H9 (cell line): ENCODE results near the gene LACRT. TPM values are rescaled to one million over a fixed set of nuclear protein-coding genes. Genes with fewer than 3 reads are reported as not detected.
A peak's percentile ranks its signal among the peaks of the same experiment; 100 is the strongest.

Experiments
- DNase-seq: peaks from one replicate; pipeline ENCODE4 v3.0.0-alpha.2; 2017
- H2AFZ ChIP-seq: one replicate; pipeline ENCODE4 v1.6.1; 2013; ENCODE audit warnings: mild to moderate bottlenecking, low read length, control low read depth, moderate library complexity
- H2AK5ac ChIP-seq: 2 replicates; pipeline ENCODE4 v1.6.1; 2013; ENCODE audit warnings: low read length, control low read depth, mixed read lengths; ENCODE audit not compliant: insufficient read length
- H2BK120ac ChIP-seq: one replicate; pipeline ENCODE4 v1.6.1; 2013; ENCODE audit warnings: low read depth, mild to moderate bottlenecking, low read length, control low read depth, inconsistent platforms; ENCODE audit not compliant: poor library complexity, severe bottlenecking
- H2BK12ac ChIP-seq: 2 replicates; pipeline ENCODE4 v1.6.1; 2013; ENCODE audit warnings: low read length, control low read depth, mixed read lengths, low read depth; ENCODE audit not compliant: insufficient read length
- H2BK15ac ChIP-seq: 2 replicates; pipeline ENCODE4 v1.6.1; 2013; ENCODE audit warnings: low read depth, low read length, control low read depth
- H2BK20ac ChIP-seq: one replicate; pipeline ENCODE4 v1.6.1; 2013; ENCODE audit warnings: low read depth, mild to moderate bottlenecking, low read length, control low read depth, inconsistent platforms; ENCODE audit not compliant: poor library complexity, severe bottlenecking
- H2BK5ac ChIP-seq: 2 replicates; pipeline ENCODE4 v1.6.1; 2013; ENCODE audit warnings: low read length, control low read depth, mixed read lengths; ENCODE audit not compliant: insufficient read length
- H3K14ac ChIP-seq: 2 replicates; pipeline ENCODE4 v1.6.1; 2013; ENCODE audit warnings: low read length, control low read depth; ENCODE audit not compliant: insufficient read depth
- H3K18ac ChIP-seq: 2 replicates; pipeline ENCODE4 v1.6.1; 2013; ENCODE audit warnings: low read depth, mild to moderate bottlenecking, mixed read lengths, low read length, control low read depth; ENCODE audit not compliant: insufficient read length
- H3K23ac ChIP-seq: 2 replicates; pipeline ENCODE4 v1.6.1; 2013; ENCODE audit warnings: low read length, control low read depth, mixed read lengths, low read depth; ENCODE audit not compliant: insufficient read length
- H3K23me2 ChIP-seq: 2 replicates; pipeline ENCODE4 v1.6.1; 2013; ENCODE audit warnings: low read depth, mild to moderate bottlenecking, mixed read lengths, low read length, control low read depth; ENCODE audit not compliant: insufficient read length, poor library complexity, severe bottlenecking
- H3K27ac ChIP-seq: 2 replicates; pipeline ENCODE4 v1.5.1; 2013; ENCODE audit warnings: low read length, control low read depth, mixed read lengths, low read depth; ENCODE audit not compliant: insufficient read length
- H3K27me3 ChIP-seq: 2 replicates; pipeline ENCODE4 v1.6.1; 2013; ENCODE audit warnings: low read length, control low read depth, inconsistent platforms; ENCODE audit not compliant: insufficient read depth
- H3K4ac ChIP-seq: 2 replicates; pipeline ENCODE4 v1.6.1; 2013; ENCODE audit warnings: low read depth, mild to moderate bottlenecking, control low read depth, inconsistent platforms, low read length, moderate library complexity
- H3K4me1 ChIP-seq: 2 replicates; pipeline ENCODE4 v1.6.1; 2013; ENCODE audit warnings: low read length, control low read depth, inconsistent platforms; ENCODE audit not compliant: insufficient read depth
- H3K4me2 ChIP-seq: 2 replicates; pipeline ENCODE4 v1.6.1; 2013; ENCODE audit warnings: low read length, control low read depth, mixed read lengths; ENCODE audit not compliant: insufficient read length, insufficient read depth
- H3K56ac ChIP-seq: 2 replicates; pipeline ENCODE4 v1.6.1; 2013; ENCODE audit warnings: low read depth, mild to moderate bottlenecking, mixed read lengths, low read length, control low read depth; ENCODE audit not compliant: insufficient read length
- H3K79me1 ChIP-seq: 2 replicates; pipeline ENCODE4 v1.6.1; 2013; ENCODE audit warnings: low read depth, mild to moderate bottlenecking, moderate library complexity, low read length, control low read depth, inconsistent platforms; ENCODE audit not compliant: insufficient read depth, poor library complexity, severe bottlenecking
- H3K79me2 ChIP-seq: 2 replicates; pipeline ENCODE4 v1.6.1; 2013; ENCODE audit warnings: low read length, control low read depth, inconsistent platforms; ENCODE audit not compliant: insufficient read depth
- H3K9ac ChIP-seq: 2 replicates; pipeline ENCODE4 v1.6.1; 2013; ENCODE audit warnings: low read length, control low read depth, mixed read lengths; ENCODE audit not compliant: insufficient read length; ENCODE audit errors: extremely low read depth
- H3K9me3 ChIP-seq: one replicate; pipeline ENCODE4 v1.6.1; 2013; ENCODE audit warnings: low read depth, low read length, inconsistent platforms; ENCODE audit not compliant: control insufficient read depth
- H3T11ph ChIP-seq: one replicate; pipeline ENCODE4 v1.6.1; 2013; ENCODE audit warnings: mild to moderate bottlenecking, low read length, control low read depth, inconsistent platforms
- H4K20me1 ChIP-seq: one replicate; pipeline ENCODE4 v1.6.1; 2013; ENCODE audit not compliant: control insufficient read depth, insufficient read length, insufficient read depth
- H4K5ac ChIP-seq: 2 replicates; pipeline ENCODE4 v1.6.1; 2013; ENCODE audit warnings: low read depth, mild to moderate bottlenecking, mixed read lengths, low read length, control low read depth; ENCODE audit not compliant: insufficient read length
- H4K8ac ChIP-seq: replicated peaks from 2 replicates; pipeline ENCODE4 v1.6.1; 2013; ENCODE audit warnings: low read length, control low read depth, mixed read lengths, low read depth; ENCODE audit not compliant: insufficient read length
- H4K91ac ChIP-seq: 2 replicates; pipeline ENCODE4 v1.6.1; 2013; ENCODE audit warnings: low read depth, mild to moderate bottlenecking, moderate library complexity, mixed read lengths, low read length, control low read depth; ENCODE audit not compliant: insufficient read length
- H3K27ac Mint-ChIP-seq, 3 experiments: 2 replicates in 2 of 3; 3 replicates in 1 of 3; pipeline ENCODE4 v1.8.0; 2020 to 2021; ENCODE audit warnings: mixed read lengths in 3 of 3, mild to moderate bottlenecking in 1 of 3, moderate library complexity in 1 of 3
- H3K27me3 Mint-ChIP-seq: 2 replicates; pipeline ENCODE4 v1.8.0; 2021; ENCODE audit warnings: low read depth, mild to moderate bottlenecking, moderate library complexity, mixed read lengths
- H3K36me3 Mint-ChIP-seq, 3 experiments: 2 replicates in 2 of 3; 3 replicates in 1 of 3; pipeline ENCODE4 v1.8.0; 2020 to 2021; ENCODE audit warnings: low read depth in 3 of 3, mixed read lengths in 3 of 3; ENCODE audit not compliant: insufficient read depth in 1 of 3
- H3K4me1 Mint-ChIP-seq, 2 experiments: 2 replicates each; pipeline ENCODE4 v1.8.0; 2020; ENCODE audit warnings: mixed read lengths in 2 of 2
- H3K4me3 Mint-ChIP-seq, 2 experiments: 2 replicates in 1 of 2; 3 replicates in 1 of 2; pipeline ENCODE4 v1.8.0; 2020 to 2021; ENCODE audit warnings: mild to moderate bottlenecking in 2 of 2, mixed read lengths in 2 of 2, moderate library complexity in 1 of 2
- H3K9me3 Mint-ChIP-seq, 2 experiments: 2 replicates in 1 of 2; 3 replicates in 1 of 2; pipeline ENCODE4 v1.8.0; 2020; ENCODE audit warnings: mild to moderate bottlenecking in 2 of 2, mixed read lengths in 2 of 2, moderate library complexity in 1 of 2
- WGBS: extraction: QIAGEN DNeasy Blood & Tissue Kit; methylation state at CpG from one replicate; pipeline ENCODE4 v1.1.7; 2013; ENCODE audit warnings: missing lambda C conversion rate, low lambda C conversion rate, mixed read lengths; ENCODE audit not compliant: insufficient read length; ENCODE audit errors: extremely low coverage; 5-methylcytosine and 5-hydroxymethylcytosine counted together
- total RNA-seq: library from RNA; stranded (reverse); gene quantifications from 2 replicates; pipeline ENCODE4 v1.2.1, GENCODE V29; 2021
- TF ChIP-seq, protein P1 (sequence below): fragments of 200-600 bp; sonication (generic); conservative IDR thresholded peaks from 3 replicates; pipeline ENCODE4 v1.8.0; 2021; ENCODE audit warnings: antibody characterized with exemption, mild to moderate bottlenecking

LACRT gene
- total RNA-seq, 1 experiment from 2014 or later, result not detected

- no peak overlapping the region for H3T11ph ChIP-seq
- H2BK120ac ChIP-seq, result no peak overlapping the region
- Mint-ChIP-seq H3K36me3 (peaks cover 8 to 15% (median 11%) of the 10 kb centered on the region in 3 experiments), H3K27ac (peak overlapping the region in 2 of 3 experiments; percentile 64 to 92; a peak in 4 of 7 replicates), H3K9me3 (peaks cover 9 to 14% of the 10 kb centered on the region in 2 experiments), H3K4me3 (no peak overlapping the region), H3K4me1 (peaks cover 69 to 70% of the 10 kb centered on the region in 2 experiments), H3K27me3 (peaks cover 20% of the 10 kb centered on the region)
- no peak for DNase-seq
- no peak overlapping the region for H4K8ac ChIP-seq
- no peak overlapping the region for H3K9ac ChIP-seq
- H3K27ac ChIP-seq, result peak overlapping the region; percentile 13
- no peak overlapping the region for H3K14ac ChIP-seq
- H2AFZ ChIP-seq, result no peak overlapping the region
- H3K23ac ChIP-seq, result no peak overlapping the region
- no peaks in the 10 kb centered on the region for H3K23me2 ChIP-seq
- no peaks in the 10 kb centered on the region; the same call in 1 of the 2 replicates for H3K27me3 ChIP-seq
- peak overlapping the region; percentile 62 for H3K18ac ChIP-seq
- H2BK15ac ChIP-seq, result no peak overlapping the region
- no peak overlapping the region for H4K91ac ChIP-seq
- no CpG with 5 or more reads among the region's 1 CpG for WGBS
- no peaks in the 10 kb centered on the region for H4K20me1 ChIP-seq
- peak overlapping the region; percentile 0 for H2AK5ac ChIP-seq
- no peak overlapping the region for H3K56ac ChIP-seq
- H3K9me3 ChIP-seq, result no peaks in the 10 kb centered on the region
- H2BK20ac ChIP-seq, result no peak overlapping the region
- no peaks in the 10 kb centered on the region for H3K79me1 ChIP-seq
- TF ChIP-seq, protein P1, sequence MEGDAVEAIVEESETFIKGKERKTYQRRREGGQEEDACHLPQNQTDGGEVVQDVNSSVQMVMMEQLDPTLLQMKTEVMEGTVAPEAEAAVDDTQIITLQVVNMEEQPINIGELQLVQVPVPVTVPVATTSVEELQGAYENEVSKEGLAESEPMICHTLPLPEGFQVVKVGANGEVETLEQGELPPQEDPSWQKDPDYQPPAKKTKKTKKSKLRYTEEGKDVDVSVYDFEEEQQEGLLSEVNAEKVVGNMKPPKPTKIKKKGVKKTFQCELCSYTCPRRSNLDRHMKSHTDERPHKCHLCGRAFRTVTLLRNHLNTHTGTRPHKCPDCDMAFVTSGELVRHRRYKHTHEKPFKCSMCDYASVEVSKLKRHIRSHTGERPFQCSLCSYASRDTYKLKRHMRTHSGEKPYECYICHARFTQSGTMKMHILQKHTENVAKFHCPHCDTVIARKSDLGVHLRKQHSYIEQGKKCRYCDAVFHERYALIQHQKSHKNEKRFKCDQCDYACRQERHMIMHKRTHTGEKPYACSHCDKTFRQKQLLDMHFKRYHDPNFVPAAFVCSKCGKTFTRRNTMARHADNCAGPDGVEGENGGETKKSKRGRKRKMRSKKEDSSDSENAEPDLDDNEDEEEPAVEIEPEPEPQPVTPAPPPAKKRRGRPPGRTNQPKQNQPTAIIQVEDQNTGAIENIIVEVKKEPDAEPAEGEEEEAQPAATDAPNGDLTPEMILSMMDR, result no peak
- H2BK5ac ChIP-seq, result no peak overlapping the region
- H3K79me2 ChIP-seq, result no peaks in the 10 kb centered on the region
- H4K5ac ChIP-seq, result no peak overlapping the region
- no peak overlapping the region for H3K4ac ChIP-seq
- peaks cover 30% of the 10 kb centered on the region; the same call in 1 of the 2 replicates for H3K4me1 ChIP-seq
- no peak overlapping the region for H3K4me2 ChIP-seq
- H2BK12ac ChIP-seq, result no peak overlapping the region
These were observed 48.0 kb upstream of the LACRT start for GRCh38 chr12:54682674-54683073.
